Mesodermal cell (in vitro differentiated cells): ENCODE measurements around the gene KDM4C.
"Not testable (repeated sequence)": the region's sequence is repeated elsewhere in the genome, so short reads cannot be mapped to it uniquely, and the experiment has no call there.

ENCODE experiments used
- H3K27ac ChIP-seq: 2 replicates; pipeline ENCODE4 v1.7.0; 2013; ENCODE audit warnings: mild to moderate bottlenecking, low read depth, low read length, moderate library complexity; ENCODE audit not compliant: severe bottlenecking
- H3K36me3 ChIP-seq: 2 replicates; pipeline ENCODE4 v1.7.1; 2013; ENCODE audit warnings: mild to moderate bottlenecking, low read length, moderate library complexity; ENCODE audit not compliant: control insufficient read depth, insufficient read depth
- H3K4me1 ChIP-seq: one replicate; pipeline ENCODE4 v1.7.1; 2013; ENCODE audit warnings: mild to moderate bottlenecking, low read length; ENCODE audit not compliant: insufficient read depth, control insufficient read depth, poor library complexity, severe bottlenecking
- H3K4me3 ChIP-seq: 2 replicates; pipeline ENCODE4 v1.7.0; 2013; ENCODE audit warnings: low read length, control low read depth, mild to moderate bottlenecking; ENCODE audit not compliant: insufficient read depth, poor library complexity, severe bottlenecking; ENCODE audit errors: extremely low read depth
- H3K9me3 ChIP-seq: 2 replicates; pipeline ENCODE4 v1.7.1; 2013; ENCODE audit warnings: mild to moderate bottlenecking, low read length, moderate library complexity; ENCODE audit not compliant: control insufficient read depth
- WGBS, 2 experiments: methylation state at CpG; one replicate each; pipeline ENCODE4 v1.1.5; 2013; ENCODE audit warnings: missing lambda C conversion rate in 2 of 2; ENCODE audit not compliant: insufficient coverage in 2 of 2; 5-methylcytosine and 5-hydroxymethylcytosine counted together

The KDM4C gene

DNA sequence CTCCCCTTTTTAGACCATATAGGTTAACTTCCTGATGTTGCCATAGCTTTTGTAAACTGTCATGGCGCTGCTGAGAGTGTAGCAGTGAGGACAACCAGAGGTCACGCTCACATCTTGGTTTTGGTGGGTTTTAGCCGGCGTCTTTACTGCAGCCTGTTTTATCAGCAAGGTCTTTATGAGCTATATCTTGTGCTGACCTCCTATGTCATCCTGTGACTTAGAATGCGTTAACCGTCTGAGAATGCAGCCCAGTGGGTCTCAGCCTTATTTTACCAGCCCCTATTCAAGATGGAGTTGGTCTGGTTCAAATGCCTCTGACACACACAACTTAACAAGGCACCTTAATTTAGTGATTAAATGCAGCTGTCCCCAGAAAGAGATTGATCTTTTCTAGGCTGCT lies 23.9 kb upstream of the KDM4C start:
- Histone ChIP-seq H3K27ac (no peak overlapping the region), H3K9me3 (peaks cover 7% of the 10 kb centered on the region), H3K36me3 (no peaks in the 10 kb centered on the region), H3K4me3 (no peak overlapping the region), H3K4me1 (no peaks in the 10 kb centered on the region)
- WGBS, 2 experiments = 92 to 93% methylated on average over 5 to 6 of the region's 6 CpGs

DNA sequence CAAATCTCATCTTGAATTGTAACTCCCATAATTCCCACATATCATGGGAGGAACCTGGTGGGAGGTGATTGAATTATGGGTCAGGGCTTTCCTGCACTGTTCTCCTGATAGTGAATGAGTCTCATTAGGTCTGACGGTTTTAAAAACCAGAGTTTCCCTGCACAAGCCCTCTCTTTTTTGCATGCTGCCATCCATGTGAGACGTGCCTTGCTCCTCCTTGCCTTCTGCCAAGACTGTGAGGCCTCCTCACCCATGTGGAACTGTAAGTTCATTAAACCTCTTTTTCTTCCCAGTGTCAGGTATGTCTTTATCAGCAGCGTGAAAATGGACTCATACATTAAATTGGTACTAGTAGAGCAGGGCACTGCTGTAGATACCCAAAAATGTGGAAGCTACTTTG lies 22.4 kb upstream of the KDM4C start:
- H3K36me3 ChIP-seq = no peaks in the 10 kb centered on the region
- peaks cover 7% of the 10 kb centered on the region for H3K9me3 ChIP-seq
- no peak overlapping the region for H3K27ac ChIP-seq
- no peak overlapping the region for H3K4me3 ChIP-seq
- WGBS, 2 experiments = 94 to 96% methylated on average over 2 to 3 of the region's 3 CpGs
- no peaks in the 10 kb centered on the region for H3K4me1 ChIP-seq

DNA sequence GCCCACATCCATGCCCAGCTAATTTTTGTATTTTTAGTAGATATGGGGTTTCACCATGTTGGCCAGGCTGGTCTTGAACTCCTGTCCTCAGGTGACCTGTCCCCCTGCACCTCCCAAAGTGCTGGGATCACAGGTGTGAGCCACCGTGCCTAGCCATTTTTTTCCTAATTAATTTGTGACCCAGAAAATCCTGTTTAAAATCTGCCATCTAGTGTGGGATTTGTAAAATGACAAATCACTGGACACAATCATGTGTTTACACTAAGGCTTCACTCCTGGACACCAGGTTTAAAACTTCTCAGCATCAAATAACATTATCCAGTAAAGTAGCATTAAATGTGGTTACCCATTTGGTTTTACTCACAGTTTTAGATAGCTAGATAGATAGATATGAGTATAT lies 18.6 kb upstream of the KDM4C start:
- 57 to 75% methylated on average over 1 of the region's 1 CpG for WGBS, 2 experiments
- Histone ChIP-seq H3K27ac (no peak overlapping the region), H3K36me3 (no peaks in the 10 kb centered on the region), H3K4me1 (no peaks in the 10 kb centered on the region), H3K4me3 (no peak overlapping the region), H3K9me3 (peaks cover 7% of the 10 kb centered on the region)

DNA sequence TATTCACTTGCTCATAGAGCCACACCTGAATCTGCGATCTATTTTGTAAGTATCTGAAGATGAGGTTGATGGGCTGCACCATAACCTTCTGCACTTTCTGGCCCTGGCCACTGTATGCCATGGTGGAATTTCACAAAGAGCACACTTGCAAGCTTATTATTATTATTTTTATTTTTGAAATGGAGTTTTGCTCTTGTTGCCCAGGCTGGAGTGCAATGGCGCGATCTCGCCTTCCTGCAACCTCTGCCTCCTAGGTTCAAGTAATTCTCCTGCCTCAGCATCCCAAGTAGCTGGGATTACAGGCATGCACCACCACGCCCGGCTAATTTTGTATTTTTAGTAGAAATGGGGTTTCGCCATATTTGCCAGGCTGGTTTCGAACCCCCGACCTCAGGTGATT lies 8.9 kb upstream of the KDM4C start:
- not testable (repeated sequence) for H3K27ac ChIP-seq, H3K9me3 ChIP-seq, H3K4me3 ChIP-seq, H3K4me1 ChIP-seq, H3K36me3 ChIP-seq
- WGBS, 2 experiments = 89 to 91% methylated on average over 7 to 8 of the region's 9 CpGs

DNA sequence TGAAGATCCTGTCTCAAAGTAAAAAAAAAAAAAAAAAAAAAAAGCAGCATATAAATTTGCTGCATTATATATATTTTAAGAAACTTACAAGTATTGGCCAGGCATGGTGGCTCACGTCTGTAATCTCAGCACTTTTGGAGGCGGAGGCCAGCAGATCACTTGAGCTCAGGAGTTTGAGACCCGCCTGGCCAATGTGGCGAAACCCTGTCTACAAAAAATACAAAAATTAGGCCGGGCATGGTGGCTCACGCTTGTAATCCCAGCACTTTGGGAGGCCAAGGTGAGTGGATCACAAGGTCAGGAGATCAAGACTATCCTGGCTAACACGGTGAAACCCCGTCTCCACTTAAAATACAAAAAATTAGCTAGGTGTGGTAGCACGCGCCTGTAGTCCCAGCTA lies 2.9 kb upstream of the KDM4C start:
- H3K36me3 ChIP-seq, H3K9me3 ChIP-seq, H3K4me1 ChIP-seq, H3K4me3 ChIP-seq, H3K27ac ChIP-seq: not testable (repeated sequence)
- WGBS, 2 experiments = 95 to 96% methylated on average over 8 to 9 of the region's 10 CpGs

DNA sequence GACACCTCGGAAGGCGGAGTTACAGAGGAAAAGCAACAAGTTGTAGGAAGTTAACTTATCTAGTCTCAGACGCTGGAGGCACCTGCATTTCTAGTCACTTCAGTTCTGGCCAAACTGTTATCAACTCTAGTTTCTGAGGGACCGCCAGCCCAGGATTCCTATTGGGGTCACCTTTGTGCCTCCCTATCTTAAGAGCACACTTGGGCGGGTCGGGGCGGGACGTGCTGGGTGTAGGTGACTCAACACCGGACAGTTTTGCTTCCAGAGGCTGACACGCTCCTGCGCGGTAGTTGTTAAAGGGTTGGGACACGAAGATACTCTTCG lies 679 bp upstream of the KDM4C start:
- 5 to 7% methylated on average over 10 to 14 of the region's 14 CpGs for WGBS, 2 experiments
- peak overlapping the region; percentile 92 for H3K27ac ChIP-seq
- H3K36me3 ChIP-seq = no peaks in the 10 kb centered on the region
- H3K4me1 ChIP-seq = no peaks in the 10 kb centered on the region
- no peaks in the 10 kb centered on the region for H3K9me3 ChIP-seq
- peak overlapping the region; percentile 90 for H3K4me3 ChIP-seq

DNA sequence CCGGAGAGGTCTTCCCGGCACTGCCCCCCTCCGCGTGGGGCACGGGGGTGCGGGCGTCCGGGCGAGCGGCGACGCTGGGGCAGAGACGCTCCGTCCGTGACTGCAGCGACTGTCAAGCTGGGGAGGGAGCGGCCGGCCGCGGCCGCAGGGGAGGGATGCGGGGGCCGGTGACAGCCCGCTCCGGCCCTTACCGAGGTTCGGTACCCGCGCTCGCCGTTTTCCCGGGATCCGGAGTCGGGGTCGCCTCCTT lies 400 bp downstream of the KDM4C start:
- 0% methylated on average over 31 to 34 of the region's 35 CpGs for WGBS, 2 experiments
- H3K4me3 ChIP-seq = peak overlapping the region; percentile 90
- H3K9me3 ChIP-seq = peaks cover 3% of the 10 kb centered on the region
- no peaks in the 10 kb centered on the region for H3K36me3 ChIP-seq
- peak overlapping the region; percentile 92 for H3K27ac ChIP-seq
- no peaks in the 10 kb centered on the region for H3K4me1 ChIP-seq

DNA sequence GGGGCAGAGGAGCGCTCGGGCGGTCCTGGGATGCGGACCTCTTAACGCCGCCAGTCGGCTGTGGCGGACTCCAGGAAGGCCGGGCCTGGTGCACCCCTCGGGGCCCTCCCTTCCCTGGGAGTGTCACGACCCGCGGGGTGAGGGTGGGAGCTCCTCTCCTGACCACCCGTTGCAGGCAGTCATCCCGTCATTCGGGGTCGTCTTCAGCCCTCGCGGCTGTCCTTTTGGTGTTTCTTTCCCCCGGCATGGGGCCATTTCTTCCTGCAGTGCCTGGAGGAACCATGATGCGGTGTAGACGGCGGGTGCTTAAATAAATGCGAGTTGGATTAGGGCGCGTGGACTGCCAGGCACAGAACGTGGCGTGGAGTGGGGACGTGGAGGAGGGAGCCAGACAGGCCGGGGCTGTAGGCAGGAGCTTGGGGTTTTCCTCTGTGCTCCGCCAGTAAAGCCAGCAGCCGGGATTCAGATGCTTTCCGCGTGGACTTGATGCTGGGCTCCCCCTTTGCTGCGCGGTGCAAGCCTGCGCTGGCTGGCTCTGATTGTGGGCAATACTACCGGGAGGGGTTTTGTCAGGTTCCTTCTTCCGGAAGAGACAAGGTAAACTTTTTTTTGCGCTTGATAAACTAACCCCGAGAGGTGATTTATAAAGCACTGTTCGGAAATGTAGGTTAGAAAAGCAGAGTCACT lies 868 bp downstream of the KDM4C start:
- Histone ChIP-seq H3K4me1 (no peaks in the 10 kb centered on the region), H3K9me3 (peaks cover 5% of the 10 kb centered on the region), H3K4me3 (peak overlapping the region; percentile 90), H3K27ac (no peak overlapping the region), H3K36me3 (no peaks in the 10 kb centered on the region)
- 0 to 1% methylated on average over 30 to 34 of the region's 42 CpGs for WGBS, 2 experiments

DNA sequence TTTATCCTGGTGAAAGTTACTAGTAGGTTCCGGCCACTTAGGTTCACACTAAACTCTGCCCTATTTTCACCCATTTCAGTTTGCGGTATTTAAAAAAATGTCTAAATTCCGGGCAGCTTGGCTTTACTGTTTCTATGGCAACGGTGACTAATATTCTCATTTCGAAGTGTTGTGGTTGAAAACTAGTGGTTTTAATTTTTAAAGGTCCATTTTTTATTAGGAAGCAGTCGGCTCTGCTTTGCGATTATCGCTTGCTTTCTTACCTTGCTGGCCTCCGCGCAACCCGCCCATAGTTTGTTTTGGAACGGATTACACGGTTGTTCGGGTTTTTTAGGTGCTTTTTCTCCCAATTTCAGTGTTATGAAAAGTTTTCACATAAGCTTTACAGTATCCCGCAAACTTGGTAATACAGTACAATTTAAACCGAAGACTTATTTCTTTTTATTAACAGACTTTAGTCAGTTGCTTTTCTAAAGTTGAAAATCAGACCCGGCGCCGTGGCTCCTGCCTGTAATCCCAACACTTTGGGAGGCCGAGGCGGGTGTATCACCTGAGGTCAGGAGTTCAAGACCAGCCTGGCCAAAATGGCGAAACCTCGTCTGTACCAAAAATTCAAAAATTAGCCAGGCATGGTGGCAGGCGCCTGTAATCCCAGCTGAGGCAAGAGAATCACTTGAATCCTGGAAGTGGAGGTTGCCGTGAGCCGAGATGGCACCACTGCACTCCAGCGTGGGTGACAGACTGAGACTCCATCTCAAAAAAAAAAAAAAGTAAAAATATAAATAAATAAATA lies 1.6 kb downstream of the KDM4C start:
- H3K27ac ChIP-seq = no peak overlapping the region
- WGBS, 2 experiments = 34 to 45% methylated on average over 14 to 18 of the region's 27 CpGs
- H3K9me3 ChIP-seq = peaks cover 5% of the 10 kb centered on the region

DNA sequence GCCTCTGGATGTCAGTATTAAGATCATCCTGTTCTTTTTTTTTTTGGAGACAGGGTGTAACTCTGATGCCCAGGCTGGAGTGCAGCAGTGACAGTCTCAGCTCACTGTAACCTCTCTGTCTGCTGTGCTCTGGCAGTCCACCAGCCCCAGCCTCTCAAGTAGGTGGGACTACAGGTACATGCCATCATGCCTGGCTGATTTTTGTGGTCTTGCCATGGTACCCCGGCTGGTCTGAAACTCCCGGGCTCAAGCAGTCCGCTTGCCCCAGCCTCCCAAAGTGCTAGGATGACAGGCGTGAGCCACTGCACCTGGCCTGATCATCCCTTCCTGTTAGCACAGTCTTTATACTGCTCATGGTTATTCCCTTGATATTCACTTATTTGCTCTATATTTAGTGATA lies 3.5 kb downstream of the KDM4C start:
- H3K4me1 ChIP-seq = peaks cover 5% of the 10 kb centered on the region
- no peak overlapping the region for H3K4me3 ChIP-seq
- 93 to 95% methylated on average over 4 of the region's 4 CpGs for WGBS, 2 experiments
- H3K9me3 ChIP-seq = peaks cover 5% of the 10 kb centered on the region
- H3K36me3 ChIP-seq = no peaks in the 10 kb centered on the region
- H3K27ac ChIP-seq = no peak overlapping the region

More for the DNA sequence above, 1.6 kb downstream of the KDM4C start:
- Histone ChIP-seq H3K4me3 (peak overlapping the region; percentile 90), H3K4me1 (no peaks in the 10 kb centered on the region), H3K36me3 (no peaks in the 10 kb centered on the region)

DNA sequence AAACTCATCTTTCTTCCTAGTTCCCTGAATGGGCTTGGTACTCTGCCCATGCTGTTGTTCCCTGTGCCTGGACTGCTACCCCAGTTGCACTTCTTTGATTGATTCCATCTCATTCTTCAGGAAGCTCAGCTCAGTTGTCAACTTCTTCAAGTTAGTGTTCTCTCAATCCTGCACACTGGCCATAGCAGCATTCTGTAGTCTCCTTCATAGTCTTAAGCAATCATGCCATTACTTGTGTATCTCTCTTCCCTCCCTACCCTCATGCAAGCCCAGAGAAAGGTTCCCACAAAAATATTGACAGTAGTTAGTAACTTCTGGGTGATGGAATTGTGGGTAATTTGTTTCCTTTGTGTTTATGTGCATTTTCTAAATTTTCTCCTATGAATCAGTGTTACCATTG lies 5.5 kb downstream of the KDM4C start:
- Histone ChIP-seq H3K27ac (no peak overlapping the region), H3K4me3 (no peak overlapping the region), H3K4me1 (peaks cover 5% of the 10 kb centered on the region), H3K9me3 (peaks cover 5% of the 10 kb centered on the region), H3K36me3 (no peaks in the 10 kb centered on the region)
